Fibroblast of villous mesenchyme (primary cell): Measurements from ENCODE around the gene SLC17A2. TPM values are rescaled to one million over a fixed set of nuclear protein-coding genes. Genes with fewer than 3 reads are reported as not detected.

ENCODE experiments used
- DNase-seq: peaks from one replicate; pipeline ENCODE4 v3.0.0-alpha.2; 2010; ENCODE audit warnings: low read depth
- H3K4me3 ChIP-seq: 2 replicates; pipeline ENCODE4 v1.5.1; 2011; ENCODE audit warnings: low read depth, mild to moderate bottlenecking, low read length
- total RNA-seq: library from RNA; depleted of rRNA; stranded (reverse); fragments of >200 nt; gene quantifications from 2 replicates; pipeline ENCODE4 v1.2.3, GENCODE V29; 2012
- TF ChIP-seq, protein P1 (sequence below): IDR thresholded peaks from 2 replicates; pipeline ENCODE4 v1.5.1; 2012; ENCODE audit warnings: low read depth, mild to moderate bottlenecking, low read length; ENCODE audit not compliant: insufficient read depth

The SLC17A2 gene
- total RNA-seq, 1 donor, result not detected

DNA sequence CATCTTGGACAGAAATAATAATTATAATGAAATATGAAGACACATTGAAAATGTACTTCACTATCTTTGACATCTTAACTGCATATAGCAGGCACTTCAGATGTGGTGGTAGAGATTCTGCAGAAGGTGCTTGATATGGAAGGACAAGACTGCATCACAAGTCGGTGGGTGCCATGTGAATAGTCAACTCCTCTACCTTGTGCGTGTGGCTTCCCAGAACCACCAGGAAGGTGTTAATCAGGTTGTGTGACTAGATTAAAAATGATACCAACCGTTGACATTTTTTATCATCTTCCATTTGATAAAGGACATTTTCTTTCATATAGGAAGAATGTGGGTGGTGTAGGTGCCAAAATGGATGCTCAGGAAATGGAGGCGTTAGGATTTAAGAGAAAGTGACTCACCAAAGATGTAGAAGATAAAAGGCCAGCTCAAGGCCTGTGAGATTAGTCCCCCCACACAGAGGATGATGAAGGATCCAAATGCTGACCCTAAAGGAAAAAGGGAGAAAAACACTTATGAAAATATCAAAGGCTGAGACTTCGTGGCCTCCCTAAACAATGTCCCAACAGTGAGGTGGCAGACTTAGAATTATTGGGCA lies 12.3 kb downstream of the SLC17A2 start:
- TF ChIP-seq, protein P1, sequence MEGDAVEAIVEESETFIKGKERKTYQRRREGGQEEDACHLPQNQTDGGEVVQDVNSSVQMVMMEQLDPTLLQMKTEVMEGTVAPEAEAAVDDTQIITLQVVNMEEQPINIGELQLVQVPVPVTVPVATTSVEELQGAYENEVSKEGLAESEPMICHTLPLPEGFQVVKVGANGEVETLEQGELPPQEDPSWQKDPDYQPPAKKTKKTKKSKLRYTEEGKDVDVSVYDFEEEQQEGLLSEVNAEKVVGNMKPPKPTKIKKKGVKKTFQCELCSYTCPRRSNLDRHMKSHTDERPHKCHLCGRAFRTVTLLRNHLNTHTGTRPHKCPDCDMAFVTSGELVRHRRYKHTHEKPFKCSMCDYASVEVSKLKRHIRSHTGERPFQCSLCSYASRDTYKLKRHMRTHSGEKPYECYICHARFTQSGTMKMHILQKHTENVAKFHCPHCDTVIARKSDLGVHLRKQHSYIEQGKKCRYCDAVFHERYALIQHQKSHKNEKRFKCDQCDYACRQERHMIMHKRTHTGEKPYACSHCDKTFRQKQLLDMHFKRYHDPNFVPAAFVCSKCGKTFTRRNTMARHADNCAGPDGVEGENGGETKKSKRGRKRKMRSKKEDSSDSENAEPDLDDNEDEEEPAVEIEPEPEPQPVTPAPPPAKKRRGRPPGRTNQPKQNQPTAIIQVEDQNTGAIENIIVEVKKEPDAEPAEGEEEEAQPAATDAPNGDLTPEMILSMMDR, result no peak
- DNase-seq, result no peak

DNA sequence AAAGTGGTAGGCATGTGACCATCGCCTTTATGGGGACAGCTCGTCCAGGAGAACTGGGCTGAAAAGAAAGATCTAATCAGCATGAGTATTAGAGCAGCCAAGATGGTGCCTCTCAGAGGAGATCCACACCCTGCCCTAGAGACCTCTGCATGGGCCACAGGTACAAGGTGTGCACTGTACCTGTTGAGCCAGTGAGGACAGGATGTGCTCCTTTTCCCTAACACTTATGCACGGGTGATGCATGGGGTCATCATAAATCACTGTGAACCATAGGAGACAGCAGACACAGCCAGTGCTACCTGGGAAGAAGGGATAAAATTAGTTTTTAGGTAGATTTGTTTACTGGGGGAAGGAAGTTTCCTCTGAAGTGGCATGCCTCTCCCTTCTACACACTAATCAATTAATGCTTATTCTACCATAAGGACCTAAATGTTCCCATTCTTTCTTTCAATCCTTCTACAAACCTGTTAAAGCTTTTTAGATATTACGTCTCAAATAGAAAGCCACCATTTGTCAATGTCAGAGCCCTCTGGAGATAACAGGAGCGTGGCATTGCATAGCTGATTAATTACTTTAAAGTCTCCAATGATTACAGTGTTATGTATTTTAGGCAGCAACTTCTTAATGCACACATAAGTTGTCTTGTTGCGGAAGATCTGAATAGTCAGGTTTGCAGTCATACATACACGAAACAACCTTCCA lies 13.6 kb downstream of the SLC17A2 start:
- TF ChIP-seq, protein P1, result no peak
- H3K4me3 ChIP-seq, result no peak overlapping the region
- no peak for DNase-seq

More for the DNA sequence above, 12.3 kb downstream of the SLC17A2 start:
- no peak overlapping the region for H3K4me3 ChIP-seq

DNA sequence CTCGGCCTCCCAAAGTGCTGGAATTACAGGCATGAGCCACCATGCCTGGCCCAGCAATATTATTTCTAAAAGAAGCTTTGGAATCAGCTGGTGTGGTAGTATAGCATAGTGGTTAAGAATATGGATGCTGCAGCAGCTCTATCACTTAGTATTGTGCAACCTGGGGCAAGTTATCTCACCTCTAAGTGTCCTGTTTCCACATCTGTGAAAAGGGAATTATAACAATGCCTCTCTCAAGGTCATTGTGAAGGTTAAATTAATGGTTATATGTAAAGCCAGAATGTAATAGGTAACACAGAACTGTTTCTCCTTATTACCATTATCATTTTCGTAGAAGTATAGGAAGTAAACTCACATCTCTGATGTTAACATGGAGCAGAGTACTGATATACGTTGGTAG lies 14.2 kb downstream of the SLC17A2 start:
- TF ChIP-seq, protein P1, result no peak
- no peak overlapping the region for H3K4me3 ChIP-seq
- DNase-seq, result no peak

DNA sequence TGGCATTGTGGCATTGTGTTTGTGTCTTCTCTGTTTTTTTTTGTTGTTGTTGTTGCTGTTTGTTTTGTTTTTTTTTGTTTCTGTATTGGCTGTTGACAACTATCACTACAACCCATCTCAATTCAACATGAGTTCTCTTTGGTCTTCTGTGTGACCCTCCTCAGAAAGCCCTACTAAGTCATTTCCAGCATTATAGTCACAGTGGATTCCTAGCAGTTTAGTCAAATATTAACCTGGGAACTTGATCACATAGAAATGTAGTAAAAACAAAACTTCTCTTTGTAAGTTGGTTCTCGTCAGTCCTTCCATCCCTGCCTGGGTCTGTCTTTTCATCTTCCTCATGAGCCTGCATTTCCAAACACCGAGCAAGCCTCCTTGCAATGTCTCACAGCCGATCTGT lies 16.8 kb downstream of the SLC17A2 start:
- H3K4me3 ChIP-seq, result no peak overlapping the region
- no peak for DNase-seq
- TF ChIP-seq, protein P1, result no peak

DNA sequence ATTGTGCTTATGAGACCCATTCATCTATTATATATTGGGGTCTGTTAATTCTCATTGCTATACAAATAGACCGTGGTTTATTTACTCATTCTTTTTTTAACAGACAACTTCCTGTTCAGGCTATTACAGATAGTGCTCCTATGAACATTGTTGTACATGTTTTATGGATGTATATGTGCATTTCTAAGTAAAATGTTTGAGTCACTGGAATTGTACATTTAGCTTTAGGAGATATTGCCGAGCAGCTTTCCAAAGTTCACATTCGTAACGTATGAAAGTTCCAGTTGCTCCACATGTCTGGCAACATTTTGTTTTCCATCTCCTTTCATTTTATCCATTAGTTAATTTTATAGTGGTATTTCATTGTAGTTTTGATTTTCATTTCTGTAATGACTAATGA lies 19.1 kb downstream of the SLC17A2 start:
- DNase-seq, result no peak
- TF ChIP-seq, protein P1, result no peak
- no peak overlapping the region for H3K4me3 ChIP-seq

DNA sequence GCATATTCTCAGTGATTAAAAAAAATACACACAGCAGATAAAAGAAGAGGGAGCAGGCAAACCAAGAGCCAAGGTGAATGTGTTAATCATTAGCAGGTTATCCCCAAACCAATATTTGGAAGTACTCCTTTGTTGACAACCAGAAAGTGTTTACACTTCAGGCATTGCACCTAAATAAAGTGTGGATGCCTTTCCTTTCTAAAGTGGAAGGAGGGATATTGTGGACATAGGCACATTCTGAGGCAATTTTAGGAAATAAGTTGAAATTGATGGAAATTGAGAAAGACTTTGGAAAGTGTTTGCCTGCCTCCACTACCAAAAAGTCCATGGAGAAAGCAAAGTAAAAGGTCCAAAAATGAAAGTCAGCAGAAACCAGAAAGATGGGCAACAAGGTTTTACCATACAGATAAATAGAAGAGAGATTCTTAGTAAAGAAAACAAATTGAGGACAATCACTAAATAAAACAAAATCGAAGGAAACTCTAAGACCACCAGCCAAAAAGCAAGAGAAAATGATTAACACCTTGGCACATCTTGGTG lies 22.9 kb downstream of the SLC17A2 start:
- H3K4me3 ChIP-seq, result no peak overlapping the region
- no peak for DNase-seq
- TF ChIP-seq, protein P1, result no peak
